ENCODE measurements around the gene ACBD4. TPM values are rescaled to one million over a fixed set of nuclear protein-coding genes. Genes with fewer than 3 reads are reported as not detected.

The ACBD4 gene
- total and polyA plus RNA-seq, 5 donors from 2014 or later: 13.8 to 23.6 (median 15.6) TPM

DNA sequence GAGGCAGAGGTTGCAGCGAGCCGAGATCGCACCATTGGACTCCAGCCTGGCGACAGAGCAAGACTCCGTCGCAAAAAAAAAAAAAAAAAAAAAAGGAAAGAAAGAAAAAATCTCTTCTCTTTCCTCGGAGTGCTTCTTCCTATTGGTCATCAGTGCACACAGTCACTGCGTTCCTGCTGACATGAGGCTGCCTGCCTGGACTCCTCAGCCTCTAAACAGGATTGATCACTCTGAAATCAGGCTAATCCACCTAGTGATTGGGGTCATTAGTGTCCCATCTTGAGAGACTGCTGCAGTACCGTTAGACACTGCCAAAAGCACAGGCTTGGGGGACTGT is 34.0 kb upstream of the ACBD4 start:
- H3K36me3 Mint-ChIP-seq: peaks cover 40% of the 10 kb centered on the region
- no peak for DNase-seq
- H3K27me3 Mint-ChIP-seq: no peaks in the 10 kb centered on the region

DNA sequence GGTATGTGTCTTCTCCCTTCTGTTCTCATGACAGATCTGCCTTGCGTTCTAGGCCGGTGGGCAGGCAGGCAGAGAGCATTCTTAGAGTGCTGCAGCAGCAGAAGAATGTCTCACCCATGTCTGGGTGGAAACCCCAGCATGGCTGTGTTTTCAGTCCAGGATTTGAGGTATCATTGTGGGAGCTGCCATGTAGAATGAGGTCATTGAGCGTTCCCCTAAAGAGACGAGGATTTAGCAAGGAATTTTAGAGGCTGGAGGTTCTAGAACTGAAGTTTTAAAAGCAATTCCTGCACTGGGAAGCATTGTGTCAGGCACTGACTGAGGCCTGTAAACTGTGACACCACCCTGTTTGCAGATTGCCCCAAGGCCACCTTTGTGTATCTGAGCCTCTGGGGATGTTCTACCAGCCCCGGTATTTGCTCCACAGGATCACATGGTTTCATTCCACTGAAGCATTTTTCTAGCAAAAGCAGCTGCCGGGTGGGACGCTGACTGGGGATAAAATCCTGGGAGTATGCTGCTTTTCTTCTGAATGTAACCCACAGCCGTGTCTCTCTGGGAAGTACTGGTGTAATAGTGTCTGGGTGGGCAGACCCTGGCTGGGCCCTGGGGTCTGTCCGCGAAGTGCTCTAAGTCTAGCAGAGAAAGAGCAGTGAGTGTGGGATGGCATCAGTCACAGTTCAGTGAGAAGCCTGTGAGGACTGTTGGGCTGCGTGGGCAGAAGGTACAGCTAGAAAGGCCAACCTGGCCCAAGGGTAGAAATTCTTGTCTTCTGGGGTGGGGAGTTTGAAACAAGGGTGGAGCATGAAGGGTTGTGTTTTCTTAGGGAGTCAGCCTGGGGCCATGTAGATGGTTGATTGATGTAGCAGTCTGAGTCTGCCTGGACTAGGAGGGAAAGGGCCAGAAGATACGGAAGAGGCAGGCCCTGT is 33.3 kb upstream of the ACBD4 start:
- Mint-ChIP-seq H3K9me3 (no peaks in the 10 kb centered on the region), H3K4me3 (no peak overlapping the region), H3K27ac (peak overlapping the region in 2 of 3 donors; percentile 31 to 83), H3K36me3 (peaks cover 45% of the 10 kb centered on the region), H3K27me3 (no peaks in the 10 kb centered on the region), H3K4me1 (peaks cover 0 to 7% (median 3%) of the 10 kb centered on the region in 4 donors)
- Histone ChIP-seq H3K4me3 (ENCODE audit: low read depth, low read length) (no peak overlapping the region), H3K9me3 (ENCODE audit: control insufficient read depth in 2 of 2, low read length in 2 of 2) (no peaks in the 10 kb centered on the region), H3K27me3 (ENCODE audit: control insufficient read depth, insufficient read depth, low read length) (no peaks in the 10 kb centered on the region), H3K36me3 (ENCODE audit: control insufficient read depth, insufficient read depth, low read length) (peaks cover 89% of the 10 kb centered on the region), H3K27ac (ENCODE audit: insufficient read depth, low read length, poor library complexity, severe bottlenecking) (no peak overlapping the region), H3K4me1 (ENCODE audit: control insufficient read depth, insufficient read depth, low read length, poor library complexity, severe bottlenecking) (no peaks in the 10 kb centered on the region)
- ATAC-seq (ENCODE audit: low read depth in 2 of 2) (no peak), DNase-seq (no peak)

More for the DNA sequence above, 34.0 kb upstream of the ACBD4 start:
- no peak overlapping the region for H3K27ac ChIP-seq (ENCODE audit: insufficient read depth, low read length, poor library complexity, severe bottlenecking)
- peak overlapping the region in 1 of 3 donors; percentile 83 for H3K27ac Mint-ChIP-seq
- no peak overlapping the region for H3K4me3 ChIP-seq (ENCODE audit: low read depth, low read length)
- H3K4me3 Mint-ChIP-seq: no peak overlapping the region
- no peaks in the 10 kb centered on the region for H3K9me3 ChIP-seq (ENCODE audit: control insufficient read depth in 2 of 2, low read length in 2 of 2)
- peaks cover 88% of the 10 kb centered on the region for H3K36me3 ChIP-seq (ENCODE audit: control insufficient read depth, insufficient read depth, low read length)
- H3K27me3 ChIP-seq (ENCODE audit: control insufficient read depth, insufficient read depth, low read length): no peaks in the 10 kb centered on the region
- no peak for ATAC-seq (ENCODE audit: low read depth in 2 of 2)
- no peaks in the 10 kb centered on the region for H3K9me3 Mint-ChIP-seq
- peaks cover 0 to 7% (median 3%) of the 10 kb centered on the region in 4 donors for H3K4me1 Mint-ChIP-seq
- no peaks in the 10 kb centered on the region for H3K4me1 ChIP-seq (ENCODE audit: control insufficient read depth, insufficient read depth, low read length, poor library complexity, severe bottlenecking)

DNA sequence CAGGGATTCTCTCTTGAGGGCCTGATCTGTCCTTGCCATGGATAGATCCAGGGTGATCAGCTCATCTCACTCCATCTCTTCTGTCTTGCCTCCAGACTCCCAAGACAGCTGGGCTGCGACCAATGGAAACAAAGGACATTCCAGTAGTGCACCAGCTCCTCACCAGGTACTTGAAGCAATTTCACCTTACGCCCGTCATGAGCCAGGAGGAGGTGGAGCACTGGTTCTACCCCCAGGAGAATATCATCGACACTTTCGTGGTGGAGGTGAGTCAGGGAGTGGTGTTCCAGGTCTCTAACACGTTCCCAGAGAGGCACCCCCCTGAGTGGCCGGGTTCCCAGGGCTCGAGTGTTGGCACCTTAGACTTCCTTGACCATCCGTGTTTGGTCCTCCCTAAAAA is 32.6 kb upstream of the ACBD4 start:
- Mint-ChIP-seq H3K27ac (peak overlapping the region in 1 of 3 donors; percentile 31), H3K4me3 (no peak overlapping the region), H3K36me3 (peaks cover 43% of the 10 kb centered on the region), H3K9me3 (no peaks in the 10 kb centered on the region), H3K4me1 (peaks cover 0 to 6% (median 3%) of the 10 kb centered on the region in 4 donors), H3K27me3 (no peaks in the 10 kb centered on the region)
- DNase-seq (no peak), ATAC-seq (ENCODE audit: low read depth in 2 of 2) (no peak)
- Histone ChIP-seq H3K27me3 (ENCODE audit: control insufficient read depth, insufficient read depth, low read length) (no peaks in the 10 kb centered on the region), H3K36me3 (ENCODE audit: control insufficient read depth, insufficient read depth, low read length) (peaks cover 89% of the 10 kb centered on the region), H3K4me3 (ENCODE audit: low read depth, low read length) (no peak overlapping the region), H3K27ac (ENCODE audit: insufficient read depth, low read length, poor library complexity, severe bottlenecking) (no peak overlapping the region), H3K9me3 (ENCODE audit: control insufficient read depth in 2 of 2, low read length in 2 of 2) (no peaks in the 10 kb centered on the region), H3K4me1 (ENCODE audit: control insufficient read depth, insufficient read depth, low read length, poor library complexity, severe bottlenecking) (no peaks in the 10 kb centered on the region)

DNA sequence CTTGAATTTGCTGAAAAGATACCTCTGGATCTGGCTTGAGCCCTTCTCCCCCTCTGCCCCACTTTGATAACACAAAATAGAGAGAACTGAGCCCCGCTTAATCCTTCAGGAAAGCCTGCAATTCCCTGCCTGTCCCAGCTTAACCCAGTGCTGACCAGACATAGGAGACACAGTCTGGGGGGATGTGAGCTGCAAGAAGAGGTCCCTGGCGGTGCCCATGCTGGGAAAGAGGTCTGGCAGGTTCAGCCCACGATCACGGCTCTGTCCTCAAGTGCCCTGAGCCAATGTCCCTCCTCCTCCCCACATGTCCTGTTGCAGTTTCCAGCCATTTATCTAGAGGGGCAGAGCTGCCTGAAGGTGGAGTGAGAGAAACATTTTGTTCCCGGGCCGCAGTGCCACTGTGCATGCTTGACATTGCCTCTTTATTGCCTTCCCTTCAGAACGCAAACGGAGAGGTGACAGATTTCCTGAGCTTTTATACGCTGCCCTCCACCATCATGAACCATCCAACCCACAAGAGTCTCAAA is 32.2 kb upstream of the ACBD4 start:
- H3K36me3 Mint-ChIP-seq: peaks cover 38% of the 10 kb centered on the region
- Histone ChIP-seq H3K4me3 (ENCODE audit: low read depth, low read length) (no peak overlapping the region), H3K4me1 (ENCODE audit: control insufficient read depth, insufficient read depth, low read length, poor library complexity, severe bottlenecking) (no peaks in the 10 kb centered on the region), H3K36me3 (ENCODE audit: control insufficient read depth, insufficient read depth, low read length) (peaks cover 89% of the 10 kb centered on the region), H3K9me3 (ENCODE audit: control insufficient read depth in 2 of 2, low read length in 2 of 2) (no peaks in the 10 kb centered on the region), H3K27ac (ENCODE audit: insufficient read depth, low read length, poor library complexity, severe bottlenecking) (no peak overlapping the region), H3K27me3 (ENCODE audit: control insufficient read depth, insufficient read depth, low read length) (no peaks in the 10 kb centered on the region)
- H3K27me3 Mint-ChIP-seq: no peaks in the 10 kb centered on the region
- no peak overlapping the region for H3K27ac Mint-ChIP-seq
- ATAC-seq (ENCODE audit: low read depth in 2 of 2) (no peak), DNase-seq (no peak)
- no peaks in the 10 kb centered on the region for H3K9me3 Mint-ChIP-seq
- peaks cover 0 to 5% (median 2%) of the 10 kb centered on the region in 4 donors for H3K4me1 Mint-ChIP-seq
- H3K4me3 Mint-ChIP-seq: no peak overlapping the region

DNA sequence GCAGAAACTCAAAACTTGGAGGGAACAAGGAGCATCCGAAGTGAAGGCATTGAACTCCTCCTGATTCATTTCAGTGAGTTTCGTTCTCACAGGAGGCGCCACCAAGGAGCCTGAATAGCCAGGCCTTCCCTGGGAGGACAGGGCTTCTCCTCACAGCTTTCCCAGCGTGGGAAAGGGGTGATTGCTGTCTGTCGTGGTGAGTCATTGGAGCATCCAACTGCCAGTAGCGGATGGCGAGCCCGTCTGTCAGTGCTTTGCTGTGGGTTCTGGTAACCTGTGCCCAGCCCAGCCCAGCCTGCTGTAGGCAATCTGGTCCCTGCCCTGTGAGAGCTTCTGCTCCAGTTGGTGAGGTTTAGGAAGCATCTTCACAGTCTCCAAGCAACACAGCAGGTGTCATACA is 31.5 kb upstream of the ACBD4 start:
- peaks cover 33% of the 10 kb centered on the region for H3K36me3 Mint-ChIP-seq
- H3K36me3 ChIP-seq (ENCODE audit: control insufficient read depth, insufficient read depth, low read length): peaks cover 87% of the 10 kb centered on the region

DNA sequence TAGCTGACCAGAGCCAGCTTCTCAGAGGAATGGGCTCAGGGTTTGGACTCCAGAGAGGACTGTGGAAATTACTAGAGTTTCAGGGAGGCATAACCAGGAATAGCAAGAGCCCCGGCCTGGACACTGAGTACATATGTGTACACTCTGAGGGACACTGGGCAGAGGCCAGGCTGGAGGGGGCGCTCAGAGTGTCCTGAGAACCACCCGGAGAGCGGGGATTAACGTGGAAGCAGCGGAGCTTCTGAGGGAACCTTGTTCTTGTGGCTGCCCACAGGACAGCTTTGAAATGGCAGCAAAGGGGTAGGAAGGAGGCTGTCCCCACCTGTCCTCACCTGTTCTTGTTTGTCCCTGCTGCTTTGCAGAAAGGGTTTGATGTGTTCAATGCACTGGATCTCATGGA is 31.0 kb upstream of the ACBD4 start:
- peak overlapping the region in 2 of 3 donors; percentile 59 to 64 for H3K27ac Mint-ChIP-seq
- Histone ChIP-seq H3K27ac (ENCODE audit: insufficient read depth, low read length, poor library complexity, severe bottlenecking) (no peak overlapping the region), H3K36me3 (ENCODE audit: control insufficient read depth, insufficient read depth, low read length) (peaks cover 83% of the 10 kb centered on the region), H3K27me3 (ENCODE audit: control insufficient read depth, insufficient read depth, low read length) (no peaks in the 10 kb centered on the region), H3K9me3 (ENCODE audit: control insufficient read depth in 2 of 2, low read length in 2 of 2) (no peaks in the 10 kb centered on the region), H3K4me1 (ENCODE audit: control insufficient read depth, insufficient read depth, low read length, poor library complexity, severe bottlenecking) (no peaks in the 10 kb centered on the region), H3K4me3 (ENCODE audit: low read depth, low read length) (no peak overlapping the region)
- no peak overlapping the region for H3K4me3 Mint-ChIP-seq
- H3K27me3 Mint-ChIP-seq: no peaks in the 10 kb centered on the region
- ATAC-seq (ENCODE audit: low read depth in 2 of 2): no peak
- no peaks in the 10 kb centered on the region for H3K4me1 Mint-ChIP-seq
- no peak for DNase-seq
- H3K36me3 Mint-ChIP-seq: peaks cover 29% of the 10 kb centered on the region
- no peaks in the 10 kb centered on the region for H3K9me3 Mint-ChIP-seq

More for the DNA sequence above, 31.5 kb upstream of the ACBD4 start:
- peaks cover 0 to 3% (median 0%) of the 10 kb centered on the region in 4 donors for H3K4me1 Mint-ChIP-seq
- H3K4me3 ChIP-seq (ENCODE audit: low read depth, low read length): no peak overlapping the region
- no peak overlapping the region for H3K4me3 Mint-ChIP-seq
- peak overlapping the region in 2 of 3 donors; percentile 59 to 64 for H3K27ac Mint-ChIP-seq
- no peaks in the 10 kb centered on the region for H3K4me1 ChIP-seq (ENCODE audit: control insufficient read depth, insufficient read depth, low read length, poor library complexity, severe bottlenecking)
- H3K9me3 ChIP-seq (ENCODE audit: control insufficient read depth in 2 of 2, low read length in 2 of 2): no peaks in the 10 kb centered on the region
- H3K27ac ChIP-seq (ENCODE audit: insufficient read depth, low read length, poor library complexity, severe bottlenecking): no peak overlapping the region
- H3K27me3 Mint-ChIP-seq: no peaks in the 10 kb centered on the region
- no peak for ATAC-seq (ENCODE audit: low read depth in 2 of 2)
- no peak for DNase-seq
- H3K9me3 Mint-ChIP-seq: no peaks in the 10 kb centered on the region
- no peaks in the 10 kb centered on the region for H3K27me3 ChIP-seq (ENCODE audit: control insufficient read depth, insufficient read depth, low read length)

DNA sequence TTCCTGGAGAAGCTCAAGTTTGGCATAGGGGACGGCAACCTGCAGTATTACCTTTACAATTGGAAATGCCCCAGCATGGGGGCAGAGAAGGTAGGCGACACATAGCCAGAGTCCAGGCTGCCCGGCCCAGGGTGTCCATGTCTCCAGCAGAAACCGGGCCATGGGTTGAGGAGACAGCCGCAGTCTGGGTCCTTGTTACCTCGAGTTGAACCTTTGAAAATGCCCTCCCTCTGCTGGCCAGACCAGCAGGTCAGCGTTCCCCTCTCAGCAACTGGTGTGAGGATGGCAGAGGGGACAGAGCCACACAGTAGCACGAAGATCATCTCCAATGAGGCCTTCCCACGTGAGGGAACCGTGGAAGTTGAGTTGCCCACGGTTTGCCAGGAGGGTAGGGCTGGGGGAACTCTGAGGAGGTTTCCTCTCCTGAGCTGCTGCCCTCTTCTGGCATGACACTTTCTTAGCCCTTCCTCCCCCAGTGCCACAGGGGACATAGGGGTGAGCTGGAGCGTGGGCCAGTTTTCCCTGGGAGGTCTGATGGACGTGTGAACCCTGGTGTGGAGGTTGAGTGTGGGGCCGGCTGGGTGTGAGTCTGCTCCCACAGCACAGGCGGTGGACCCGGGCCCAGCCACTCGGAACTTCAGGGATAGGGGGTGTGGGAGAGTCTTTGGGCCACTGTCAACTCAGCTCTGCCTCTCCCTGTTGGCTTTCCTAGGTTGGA is 30.4 kb upstream of the ACBD4 start:
- peaks cover 78% of the 10 kb centered on the region for H3K36me3 ChIP-seq (ENCODE audit: control insufficient read depth, insufficient read depth, low read length)
- H3K4me3 Mint-ChIP-seq: no peak overlapping the region

More for the DNA sequence above, 30.4 kb upstream of the ACBD4 start:
- Histone ChIP-seq H3K27ac (ENCODE audit: insufficient read depth, low read length, poor library complexity, severe bottlenecking) (no peak overlapping the region), H3K4me3 (ENCODE audit: low read depth, low read length) (no peak overlapping the region), H3K4me1 (ENCODE audit: control insufficient read depth, insufficient read depth, low read length, poor library complexity, severe bottlenecking) (no peaks in the 10 kb centered on the region), H3K9me3 (ENCODE audit: control insufficient read depth in 2 of 2, low read length in 2 of 2) (no peaks in the 10 kb centered on the region), H3K27me3 (ENCODE audit: control insufficient read depth, insufficient read depth, low read length) (no peaks in the 10 kb centered on the region)
- DNase-seq: no peak
- ATAC-seq (ENCODE audit: low read depth in 2 of 2): no peak
- Mint-ChIP-seq H3K4me1 (no peaks in the 10 kb centered on the region), H3K36me3 (peaks cover 29% of the 10 kb centered on the region), H3K27me3 (no peaks in the 10 kb centered on the region), H3K27ac (peak overlapping the region in 2 of 3 donors; percentile 20 to 64), H3K9me3 (no peaks in the 10 kb centered on the region)
